ENCODE results near the gene GRK5. TPM values are rescaled to one million over a fixed set of nuclear protein-coding genes. Genes with fewer than 3 reads are reported as not detected.

The GRK5 gene
- total and polyA plus RNA-seq, 2 experiments from 2014 or later = 5.2 to 13.7 TPM

GRCh38 chr10:119466655-119467054 lies 259.3 kb downstream of the GRK5 start:
- Histone ChIP-seq H3K4me2 (ENCODE audit: unreplicated experiment) (no peak overlapping the region), H3F3A (ENCODE audit: insufficient read depth) (no peaks in the 10 kb centered on the region), H3K27ac (no peak overlapping the region), H3K79me2 (ENCODE audit: insufficient read depth) (no peaks in the 10 kb centered on the region), H3K36me3 (ENCODE audit: low read depth) (no peaks in the 10 kb centered on the region), H2AFZ (no peak overlapping the region), H3K9me3 (ENCODE audit: low read depth) (no peaks in the 10 kb centered on the region), H3K27me3 (replicated peaks; ENCODE audit: insufficient read depth) (peaks cover 25% of the 10 kb centered on the region), H3K9ac (no peak overlapping the region), H4K20me1 (ENCODE audit: insufficient read depth) (no peaks in the 10 kb centered on the region), H3K9me2 (ENCODE audit: insufficient read depth) (no peaks in the 10 kb centered on the region), H3K4me1 (ENCODE audit: insufficient read depth) (no peaks in the 10 kb centered on the region), H3K4me3 (no peak overlapping the region)
- in situ Hi-C loops (cut with MboI) = no loop called here
- WGBS, 2 experiments (ENCODE audit: low coverage in 1 of 2, low lambda C conversion rate in 2 of 2, missing lambda C conversion rate in 2 of 2) = 77 to 91% methylated on average over 7 of the region's 7 CpGs
- TF ChIP-seq EZH2 (IDR thresholded peaks at IDR 0.05; ENCODE audit: insufficient read depth, poor library complexity, severe bottlenecking) (no peak), EZH2phosphoT487 (IDR thresholded peaks at IDR 0.05; ENCODE audit: insufficient read depth, low read depth) (no peak)
- no peak for DNase-seq

GRCh38 chr10:119468542-119469324 lies 261.4 kb downstream of the GRK5 start:
- no peaks in the 10 kb centered on the region for H3K4me1 ChIP-seq (ENCODE audit: insufficient read depth)
- no peak overlapping the region for H3K4me3 ChIP-seq
- H3K79me2 ChIP-seq (ENCODE audit: insufficient read depth) = no peaks in the 10 kb centered on the region
- no peak overlapping the region for H3K4me2 ChIP-seq (ENCODE audit: unreplicated experiment)
- no peak for DNase-seq
- in situ Hi-C loops (cut with MboI) = no loop called here
- no peak overlapping the region for H3K27ac ChIP-seq
- 67 to 81% methylated on average over 9 to 13 of the region's 13 CpGs for WGBS, 2 experiments (ENCODE audit: low coverage in 1 of 2, low lambda C conversion rate in 2 of 2, missing lambda C conversion rate in 2 of 2)
- H3K9me2 ChIP-seq (ENCODE audit: insufficient read depth) = no peaks in the 10 kb centered on the region
- H3K9me3 ChIP-seq (ENCODE audit: low read depth) = no peaks in the 10 kb centered on the region
- TF ChIP-seq EZH2 (IDR thresholded peaks at IDR 0.05; ENCODE audit: insufficient read depth, poor library complexity, severe bottlenecking) (no peak), EZH2phosphoT487 (IDR thresholded peaks at IDR 0.05; ENCODE audit: insufficient read depth, low read depth) (no peak)
- H2AFZ ChIP-seq = no peak overlapping the region
- H3K9ac ChIP-seq = no peak overlapping the region
- H3K27me3 ChIP-seq (replicated peaks; ENCODE audit: insufficient read depth) = peaks cover 25% of the 10 kb centered on the region
- no peaks in the 10 kb centered on the region for H4K20me1 ChIP-seq (ENCODE audit: insufficient read depth)
- no peaks in the 10 kb centered on the region for H3F3A ChIP-seq (ENCODE audit: insufficient read depth)
- H3K36me3 ChIP-seq (ENCODE audit: low read depth) = no peaks in the 10 kb centered on the region

GRCh38 chr10:119469325-119469707 lies 261.9 kb downstream of the GRK5 start:
- DNase-seq = no peak
- no peak overlapping the region for H3K4me2 ChIP-seq (ENCODE audit: unreplicated experiment)
- peaks cover 25% of the 10 kb centered on the region for H3K27me3 ChIP-seq (replicated peaks; ENCODE audit: insufficient read depth)
- no peaks in the 10 kb centered on the region for H3K36me3 ChIP-seq (ENCODE audit: low read depth)
- no peaks in the 10 kb centered on the region for H3K9me3 ChIP-seq (ENCODE audit: low read depth)
- TF ChIP-seq EZH2phosphoT487 (IDR thresholded peaks at IDR 0.05; ENCODE audit: insufficient read depth, low read depth) = no peak
- TF ChIP-seq EZH2 (IDR thresholded peaks at IDR 0.05; ENCODE audit: insufficient read depth, poor library complexity, severe bottlenecking) = no peak
- H3K9me2 ChIP-seq (ENCODE audit: insufficient read depth) = no peaks in the 10 kb centered on the region
- H3K79me2 ChIP-seq (ENCODE audit: insufficient read depth) = no peaks in the 10 kb centered on the region
- WGBS, 2 experiments (ENCODE audit: low coverage in 1 of 2, low lambda C conversion rate in 2 of 2, missing lambda C conversion rate in 2 of 2) = 88 to 89% methylated on average over 8 of the region's 8 CpGs
- no peaks in the 10 kb centered on the region for H3F3A ChIP-seq (ENCODE audit: insufficient read depth)
- no peak overlapping the region for H3K27ac ChIP-seq
- in situ Hi-C loops (cut with MboI) = no loop called here
- H4K20me1 ChIP-seq (ENCODE audit: insufficient read depth) = no peaks in the 10 kb centered on the region
- H3K9ac ChIP-seq = no peak overlapping the region
- no peak overlapping the region for H3K4me3 ChIP-seq
- H3K4me1 ChIP-seq (ENCODE audit: insufficient read depth) = no peaks in the 10 kb centered on the region
- no peak overlapping the region for H2AFZ ChIP-seq

GRCh38 chr10:119469846-119470245 lies 262.5 kb downstream of the GRK5 start:
- H3K27me3 ChIP-seq (replicated peaks; ENCODE audit: insufficient read depth) = peaks cover 25% of the 10 kb centered on the region
- WGBS, 2 experiments (ENCODE audit: low coverage in 1 of 2, low lambda C conversion rate in 2 of 2, missing lambda C conversion rate in 2 of 2) = 43 to 60% methylated on average over 7 of the region's 7 CpGs
- no peaks in the 10 kb centered on the region for H3K36me3 ChIP-seq (ENCODE audit: low read depth)

More at GRCh38 chr10:119469846-119470245, 262.5 kb downstream of the GRK5 start:
- DNase-seq = no peak
- no peaks in the 10 kb centered on the region for H3K9me2 ChIP-seq (ENCODE audit: insufficient read depth)
- no peaks in the 10 kb centered on the region for H3F3A ChIP-seq (ENCODE audit: insufficient read depth)
- H3K4me1 ChIP-seq (ENCODE audit: insufficient read depth) = no peaks in the 10 kb centered on the region
- H3K4me2 ChIP-seq (ENCODE audit: unreplicated experiment) = no peak overlapping the region
- no peak overlapping the region for H3K4me3 ChIP-seq
- TF ChIP-seq EZH2 (IDR thresholded peaks at IDR 0.05; ENCODE audit: insufficient read depth, poor library complexity, severe bottlenecking) (no peak), EZH2phosphoT487 (IDR thresholded peaks at IDR 0.05; ENCODE audit: insufficient read depth, low read depth) (no peak)
- no peaks in the 10 kb centered on the region for H4K20me1 ChIP-seq (ENCODE audit: insufficient read depth)
- in situ Hi-C loops (cut with MboI) = no loop called here
- H2AFZ ChIP-seq = no peak overlapping the region
- no peak overlapping the region for H3K27ac ChIP-seq
- H3K79me2 ChIP-seq (ENCODE audit: insufficient read depth) = no peaks in the 10 kb centered on the region
- H3K9me3 ChIP-seq (ENCODE audit: low read depth) = no peaks in the 10 kb centered on the region
- H3K9ac ChIP-seq = no peak overlapping the region
